Measurements from ENCODE around the gene CROT.

GRCh38 chr7:87413029-87413428 lies 67.6 kb downstream of the CROT start:
- TF ChIP-seq EZH2 (IDR thresholded peaks at IDR 0.05; ENCODE audit: insufficient read depth, poor library complexity, severe bottlenecking), result no peak
- TF ChIP-seq EZH2phosphoT487 (IDR thresholded peaks at IDR 0.05; ENCODE audit: insufficient read depth, low read depth), result no peak

Data from GM23248 (cell line).